ENCODE data around the gene ANGPTL2. TPM values are rescaled to one million over a fixed set of nuclear protein-coding genes. Genes with fewer than 3 reads are reported as not detected.

ANGPTL2 gene
- total and polyA plus RNA-seq, 9 of the 15 experiments (the other 6 are each of a cell fraction or from before 2014, with no cell fraction given) = not detected

- H3K27me3 ChIP-seq (ENCODE audit: control insufficient read depth in 2 of 2, insufficient read depth in 2 of 2, low read length in 2 of 2) = peaks cover 11 to 39% of the 10 kb centered on the region in 2 experiments
- ChIA-PET CTCF (ENCODE audit: low intra/inter-chr PET ratio) (no interaction called here), POLR2A (interaction anchor here (0.7 to 1.1 kb wide), 3 partner anchors 20 to 68 kb away, joined by 3 read pairs; no protein-coding TSS in a partner anchor)
- in situ Hi-C loops (cut with MboI) = no loop called here
- H3K27ac ChIP-seq (ENCODE audit: extremely low read depth, low read depth, low read length) = no peak overlapping the region
- no peak overlapping the region for H3K4me2 ChIP-seq (ENCODE audit: insufficient read depth, low read length)
- intact Hi-C loops (cut with micrococcal nuclease) = no loop called here
- H3K9ac ChIP-seq (ENCODE audit: insufficient read depth in 1 of 2, low read depth in 2 of 2, low read length in 2 of 2) = no peak overlapping the region
- H3K4me1 ChIP-seq (replicated peaks in 1 of 2; ENCODE audit: control insufficient read depth in 2 of 2, insufficient read depth in 2 of 2, low read length in 2 of 2) = no peaks in the 10 kb centered on the region
- 5% methylated on average over 3 of the region's 5 CpGs for WGBS (ENCODE audit: insufficient coverage, low coverage, missing lambda C conversion rate)
- no peak overlapping the region for H2AFZ ChIP-seq (ENCODE audit: low read depth, low read length)
- DNase-seq (ENCODE audit: extremely low read depth in 1 of 4, low spot score in 3 of 4) (no peak), ATAC-seq (no peak), FAIRE-seq (no peak)
- no peaks in the 10 kb centered on the region for H3K36me3 ChIP-seq (ENCODE audit: control insufficient read depth, insufficient read depth, low read length)
- no peaks in the 10 kb centered on the region for H3K9me3 ChIP-seq (replicated peaks; ENCODE audit: control insufficient read depth, insufficient read depth, low read depth, low read length)
- no peak for TF ChIP-seq ZNF239 (CRISPR knock-in tag; IDR thresholded peaks at IDR 0.05)
- no peak for TF ChIP-seq STAT6 (CRISPR knock-in tag; IDR thresholded peaks at IDR 0.05)
- TF ChIP-seq HDAC6 (IDR thresholded peaks at IDR 0.05; ENCODE audit: low read depth, low read length) = no peak
- TF ChIP-seq TCF3 (CRISPR knock-in tag; IDR thresholded peaks at IDR 0.05) = no peak
- no peaks in the 10 kb centered on the region; the same call in 1 of the 2 replicates for H4K20me1 ChIP-seq (replicated peaks; ENCODE audit: control insufficient read depth, insufficient read depth, low read length)
- no peaks in the 10 kb centered on the region for H3K79me2 ChIP-seq (ENCODE audit: control insufficient read depth, insufficient read depth, low read length)
- no TSS peak for BruUV-seq (replicated peaks)
- H3K4me3 ChIP-seq = no peak overlapping the region
- no peaks in the 10 kb centered on the region for H3K9me1 ChIP-seq (ENCODE audit: control insufficient read depth, insufficient read depth, low read length)
Observed at GRCh38 chr9:127154003-127154389, 31.6 kb upstream of the ANGPTL2 start.

Data from K562 (cell line).